Stimulated activated naive CD4-positive, alpha-beta T cell (primary cell): ENCODE measurements around the gene NOSTRIN.
"Not testable (repeated sequence)": the region's sequence is repeated elsewhere in the genome, so short reads cannot be mapped to it uniquely, and the experiment has no call there.

ENCODE experiments used
- DNase-seq, 6 experiments: peaks; one replicate each; lab custom pipeline; 2025; lab: John Stamatoyannopoulos, UW

Gene NOSTRIN

DNA sequence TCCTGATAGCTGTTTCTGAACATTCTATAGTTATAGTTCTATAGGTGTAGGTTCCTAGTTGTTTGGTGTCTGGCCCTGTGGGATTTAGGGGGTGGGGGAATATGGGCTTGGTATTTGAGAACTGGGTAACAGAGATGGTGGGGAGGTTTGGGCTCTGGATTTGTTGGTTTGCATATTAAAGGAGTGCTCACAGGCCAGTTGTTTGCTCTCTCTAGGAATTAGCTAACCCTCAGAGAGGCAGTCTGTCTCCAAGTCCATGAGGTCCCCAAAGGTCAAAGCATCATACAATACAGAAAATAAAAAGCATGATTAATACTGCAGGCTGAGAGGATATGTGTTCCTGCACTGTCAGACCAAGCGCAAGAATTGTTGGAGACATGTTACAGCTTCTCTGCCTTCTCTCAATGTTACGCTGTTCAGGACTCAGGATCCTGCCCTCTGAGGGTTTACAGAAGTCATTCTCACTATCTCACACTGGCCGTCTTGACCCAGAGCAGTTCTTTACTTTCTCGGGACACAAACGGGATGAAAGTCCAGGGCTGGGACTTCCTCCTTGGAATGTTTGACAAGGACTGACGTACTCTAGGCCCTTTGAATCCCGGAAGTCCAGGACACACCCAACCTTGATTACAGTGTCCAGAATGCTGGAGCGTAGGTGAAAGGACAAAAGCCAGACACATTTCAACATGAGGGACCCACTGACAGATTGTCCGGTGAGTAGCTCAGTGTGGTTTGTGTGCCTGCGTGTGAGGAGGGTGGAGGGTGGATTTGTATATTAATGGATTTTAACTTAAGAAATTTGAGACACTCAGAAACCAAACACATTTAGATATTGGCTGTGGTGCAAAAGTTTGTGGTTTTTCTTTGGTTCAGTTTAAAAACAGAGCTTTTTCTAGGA lies at the start of gene NOSTRIN:
Gene NOSTRIN, plus strand, starts transcription at position 677 of the 898 bp plus-strand sequence. Its CDS starts 10 bp downstream, at position 687.
- DNase-seq = no peak

DNA sequence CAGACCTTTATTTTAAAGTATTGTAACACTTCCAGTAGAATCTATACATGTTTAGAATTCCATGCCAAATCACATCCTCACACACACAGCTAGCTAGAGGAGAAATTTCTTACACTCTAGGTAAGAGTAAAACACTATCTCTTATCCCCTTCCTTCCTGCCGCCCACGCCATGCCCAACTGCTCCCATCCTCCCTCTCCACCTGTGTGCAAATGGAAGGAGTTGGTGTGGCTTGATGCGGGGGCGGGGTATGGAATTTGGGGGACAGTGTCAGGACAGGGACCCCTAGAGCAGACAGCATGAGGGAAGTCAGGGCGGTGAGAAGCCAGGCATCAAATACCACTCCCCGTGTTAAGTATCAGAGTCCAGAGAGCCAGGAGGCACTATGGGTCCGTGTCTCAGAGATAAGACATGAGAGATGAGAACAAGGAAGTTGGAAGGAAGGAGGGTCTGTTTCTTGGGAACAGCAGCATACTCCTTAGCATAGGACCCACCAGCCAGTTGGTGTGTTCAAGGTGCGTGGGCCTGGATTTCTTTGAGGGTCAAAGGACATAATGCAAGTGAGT lies 48.6 kb upstream of the NOSTRIN start:
- DNase-seq = no peak

GRCh38 chr2:168757223-168757622 lies 45.2 kb upstream of the NOSTRIN start:
- peak in 1 of 6 experiments; percentile 4 for DNase-seq

DNA sequence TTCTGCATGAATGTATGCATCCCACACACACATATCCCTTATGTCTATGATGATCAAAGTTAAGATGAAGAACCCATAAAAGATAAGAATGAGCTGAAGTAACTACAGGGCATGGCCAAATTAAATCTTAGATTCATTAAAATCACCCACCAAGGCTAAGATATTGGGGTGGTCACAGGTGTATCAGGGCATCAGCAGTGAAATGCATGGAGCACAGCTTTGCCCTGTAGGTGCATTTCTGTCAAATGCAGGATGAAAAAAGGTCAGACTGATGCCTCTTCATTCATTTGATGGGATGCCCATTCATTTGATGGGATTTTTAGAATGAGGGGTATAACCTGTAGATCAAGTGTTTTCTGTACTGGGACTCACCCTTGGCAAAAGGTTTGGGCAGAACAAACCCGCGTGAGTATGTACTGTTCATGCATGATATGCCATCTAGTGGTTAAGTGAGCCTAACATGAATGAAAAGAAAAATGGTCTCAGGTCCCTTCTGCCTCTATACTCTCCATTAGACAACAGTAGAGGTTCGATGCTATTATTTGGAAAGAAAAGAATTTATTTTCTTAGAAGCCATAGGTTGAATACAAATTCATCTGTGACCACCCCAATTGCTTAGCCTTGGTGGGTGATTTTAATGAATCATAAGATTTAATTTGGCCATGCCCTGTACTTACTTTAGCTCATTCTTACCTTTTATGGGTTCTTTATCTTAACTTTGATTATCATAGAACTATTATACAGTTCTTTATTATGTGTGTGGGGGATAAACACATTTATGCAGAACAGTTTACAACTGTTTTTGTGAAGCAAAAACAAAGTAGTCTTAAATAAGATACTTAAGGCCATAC lies 43.2 kb upstream of the NOSTRIN start:
- DNase-seq = peak in 4 of 6 experiments; percentile 9 to 35 (median 24)

DNA sequence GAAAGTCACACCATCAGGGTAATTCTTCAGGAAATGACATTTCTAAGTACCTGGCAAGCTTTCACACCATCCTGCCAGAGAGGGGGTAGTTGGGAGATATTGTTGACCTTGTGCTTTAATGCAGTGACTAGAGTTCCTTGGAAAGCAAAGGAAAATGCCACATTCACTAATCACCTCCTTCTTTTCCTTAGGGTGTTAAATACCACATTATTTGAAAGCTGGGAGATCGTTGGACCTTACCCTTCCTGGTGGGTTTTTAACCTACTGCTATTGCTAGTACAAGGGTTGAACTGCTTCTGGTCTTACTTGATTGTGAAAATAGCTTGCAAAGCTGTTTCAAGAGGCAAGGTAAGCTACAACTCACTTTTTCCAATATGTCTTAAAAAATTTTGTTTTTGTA lies 37.0 kb upstream of the NOSTRIN start:
- DNase-seq = no peak

DNA sequence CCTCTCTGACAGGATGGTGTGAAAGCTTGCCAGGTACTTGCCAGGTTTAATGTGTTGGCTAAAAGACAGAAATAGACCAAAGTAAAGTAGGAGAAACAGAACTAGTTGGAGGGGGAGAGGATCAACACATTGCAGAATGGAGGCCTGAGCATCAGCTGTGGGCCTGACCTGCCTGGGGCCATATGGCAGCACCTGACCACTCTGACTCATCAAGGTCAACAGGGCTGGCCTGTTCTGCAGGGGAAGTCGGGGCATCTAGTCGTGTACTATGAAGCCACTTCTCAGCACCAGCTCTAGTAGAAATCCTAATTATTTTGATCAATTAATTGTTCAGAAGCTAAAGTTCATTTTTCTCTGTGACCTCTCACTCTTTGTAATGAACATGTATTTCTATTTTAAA lies 35.8 kb upstream of the NOSTRIN start:
- DNase-seq = no peak

DNA sequence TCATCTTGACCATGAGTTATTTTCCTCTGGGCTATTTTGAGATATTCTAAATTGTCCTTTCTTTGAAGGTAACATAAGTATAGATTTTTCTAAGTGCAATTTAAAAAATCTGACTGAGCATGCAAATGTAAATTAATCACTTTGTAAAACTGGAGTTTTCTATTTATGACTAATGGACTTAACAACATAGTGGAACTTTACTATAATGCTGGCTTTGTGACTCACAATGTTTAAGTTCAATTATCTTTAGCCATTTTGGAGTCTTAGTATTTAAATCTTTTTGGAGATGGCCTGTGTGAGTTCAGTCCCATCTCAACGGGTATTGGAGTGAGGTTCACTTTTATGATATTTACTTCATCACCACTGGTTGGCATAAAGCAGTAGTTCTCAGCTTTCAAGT lies 35.2 kb upstream of the NOSTRIN start:
- DNase-seq = no peak

GRCh38 chr2:168768357-168768756 lies 34.1 kb upstream of the NOSTRIN start:
- DNase-seq = not testable (repeated sequence)

DNA sequence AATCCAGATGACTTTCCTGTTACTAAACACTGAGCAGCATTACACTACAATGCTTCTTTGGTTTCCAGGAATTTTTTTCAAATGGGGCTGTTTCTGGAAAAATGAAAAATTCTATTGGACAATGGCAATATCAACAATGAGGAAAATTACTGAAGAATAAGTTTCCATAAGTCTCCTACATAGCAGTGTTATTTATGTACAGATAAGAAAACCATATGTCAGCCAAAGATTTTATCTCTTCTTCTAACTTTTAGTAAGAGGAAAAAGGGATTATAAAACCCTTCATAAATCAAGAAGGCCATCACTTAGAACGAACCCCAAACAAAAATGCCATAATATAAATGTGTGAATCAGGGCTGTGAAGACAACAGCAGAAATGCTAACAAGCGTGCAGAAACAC lies 31.6 kb upstream of the NOSTRIN start:
- no peak for DNase-seq

DNA sequence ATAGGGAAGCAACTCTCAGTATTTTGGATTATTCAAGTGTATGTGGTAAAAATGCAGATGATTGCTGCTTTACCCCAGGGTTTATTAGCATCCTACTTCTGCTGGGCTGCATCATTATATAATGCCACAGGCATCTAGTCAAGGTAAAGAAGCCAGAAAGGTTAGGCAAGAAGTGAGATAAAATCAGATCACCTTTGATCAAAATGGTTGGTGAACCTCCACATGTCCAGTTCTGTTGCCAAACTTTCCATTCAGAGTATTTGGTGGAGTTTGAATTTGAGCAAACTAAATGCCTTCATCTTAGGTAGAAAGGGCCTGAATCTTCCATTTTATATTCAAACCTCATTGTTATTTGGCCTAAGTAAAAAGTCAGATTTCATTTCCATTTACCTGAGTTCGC lies 29.7 kb upstream of the NOSTRIN start:
- no peak for DNase-seq

DNA sequence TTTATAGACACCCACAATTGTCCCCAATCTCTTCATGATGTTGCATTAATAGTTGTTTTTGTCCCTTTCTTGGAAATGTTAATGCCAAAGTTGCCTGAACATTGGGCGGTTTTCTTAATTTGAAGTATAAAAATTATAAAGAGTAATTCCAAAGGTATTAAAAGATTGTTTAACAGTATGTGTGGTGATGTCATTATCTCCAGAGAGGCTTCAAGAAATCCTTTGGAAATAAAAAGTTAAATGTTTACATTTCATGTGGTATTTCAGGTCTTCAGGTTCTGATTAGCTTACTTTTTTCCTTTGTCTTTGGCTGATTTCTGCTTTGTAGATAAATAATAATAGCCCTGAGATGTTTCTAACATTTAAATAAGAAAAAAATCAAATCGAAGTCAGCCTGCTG lies 29.3 kb upstream of the NOSTRIN start:
- no peak for DNase-seq

GRCh38 chr2:168773719-168774521 lies 28.5 kb upstream of the NOSTRIN start:
- DNase-seq = no peak

DNA sequence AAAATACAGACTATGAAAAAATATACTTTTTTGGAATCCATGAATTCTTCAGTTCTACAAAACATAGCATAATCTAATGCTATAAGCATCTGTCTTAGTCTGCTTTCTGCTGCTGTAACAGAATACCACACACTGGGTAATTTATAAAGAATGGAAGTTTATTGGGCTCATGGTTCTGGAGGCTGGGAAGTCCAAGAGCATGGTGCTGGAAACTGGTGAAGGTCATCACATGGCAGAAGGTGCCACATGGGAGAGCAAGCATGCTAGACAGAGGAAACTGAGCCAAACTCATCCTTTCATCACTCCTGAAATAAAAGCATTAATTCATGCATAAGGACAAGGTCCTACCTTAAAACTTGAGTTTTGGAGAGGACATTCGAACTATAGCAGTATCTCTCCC lies 26.6 kb upstream of the NOSTRIN start:
- no peak for DNase-seq

DNA sequence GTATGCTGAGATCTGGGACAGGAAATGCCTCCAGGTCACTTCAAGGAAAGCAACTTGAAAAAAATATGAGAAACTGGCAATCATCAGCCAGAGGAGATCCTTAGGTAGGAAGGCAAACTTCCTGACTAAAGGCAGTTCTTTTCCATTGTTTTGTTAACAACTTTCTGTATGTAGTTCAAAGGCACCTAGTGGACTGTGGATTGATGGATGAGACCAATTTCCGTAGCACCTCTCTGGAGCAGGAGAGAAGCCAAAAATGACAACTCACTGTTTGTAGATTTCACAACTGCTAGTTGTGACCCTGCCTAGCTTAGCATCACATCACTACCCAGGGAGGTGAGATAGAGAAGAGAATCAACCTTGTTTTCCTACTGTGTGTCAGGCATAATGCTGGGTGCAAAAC lies 21.8 kb upstream of the NOSTRIN start:
- no peak for DNase-seq

DNA sequence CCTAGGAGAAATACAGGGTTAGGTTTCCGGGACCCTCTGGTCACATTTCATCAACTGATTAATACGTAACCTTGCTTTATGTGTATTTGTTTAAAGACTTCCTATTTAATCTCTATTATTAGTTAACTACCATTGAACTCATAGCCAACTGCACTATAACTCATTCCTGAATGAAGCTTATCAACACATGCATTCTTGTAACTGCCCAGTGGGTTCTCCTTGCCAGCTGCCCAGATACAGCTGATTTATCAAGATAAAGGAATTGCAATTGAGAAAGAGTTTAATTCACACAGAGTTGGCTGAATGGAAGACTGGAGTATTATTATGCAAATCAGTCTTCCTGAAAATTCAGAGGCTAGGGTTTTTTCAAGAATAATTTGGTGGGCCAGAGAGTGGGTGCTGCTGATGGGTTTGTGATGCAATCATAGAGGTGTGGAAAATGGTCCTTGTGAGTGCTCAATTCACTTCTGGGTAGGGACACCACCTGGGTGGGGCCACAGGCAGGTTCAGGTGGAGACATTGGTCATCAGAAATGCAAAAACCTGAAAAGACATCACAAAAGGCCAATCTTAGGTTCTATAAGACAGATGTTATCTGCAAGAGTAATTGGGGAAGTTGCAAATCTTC lies 21.1 kb upstream of the NOSTRIN start:
- no peak for DNase-seq

DNA sequence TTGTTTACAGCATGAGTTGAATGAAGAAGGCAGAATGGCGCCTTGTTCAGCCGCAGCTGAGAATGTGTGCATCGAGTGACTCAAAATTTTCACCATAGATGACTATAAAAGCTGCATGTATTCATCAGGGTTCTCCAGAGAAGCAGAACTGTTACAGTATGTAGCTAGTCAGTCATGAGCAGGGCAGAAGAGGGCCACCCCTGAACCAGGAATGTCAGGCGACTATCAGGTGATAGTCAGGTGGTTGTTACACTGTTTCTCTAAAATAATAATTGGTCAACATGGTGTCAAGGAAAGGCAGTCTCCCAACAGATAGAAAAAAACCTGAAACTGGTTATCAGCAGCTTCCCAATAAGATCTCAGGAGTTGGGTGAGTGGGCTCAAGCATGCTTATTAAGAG lies 20.2 kb upstream of the NOSTRIN start:
- DNase-seq = no peak

- DNase-seq = no peak
Observed at GRCh38 chr2:168784993-168785392, 17.4 kb upstream of the NOSTRIN start.

- no peak for DNase-seq
Observed at GRCh38 chr2:168787098-168787781, 15.2 kb upstream of the NOSTRIN start.

- DNase-seq = no peak
Observed at GRCh38 chr2:168787782-168788376, 14.6 kb upstream of the NOSTRIN start.

- no peak for DNase-seq
Observed at GRCh38 chr2:168789776-168790175, 12.7 kb upstream of the NOSTRIN start.
